HG03103 (cell line): ENCODE measurements around the gene SPAG6.
A peak's percentile ranks its signal among the peaks of the same experiment; 100 is the strongest.
"Not testable (repeated sequence)": the region's sequence is repeated elsewhere in the genome, so short reads cannot be mapped to it uniquely, and the experiment has no call there.

ENCODE experiments used
- ATAC-seq: cut with Tn5 transposase; IDR thresholded peaks from one replicate; pipeline ENCODE4 v1.9.1; 2021; ENCODE audit warnings: low read depth; ENCODE audit not compliant: unreplicated experiment

Gene SPAG6

GRCh38 chr10:22345301-22346095 lies at the start of gene SPAG6:
TSS of gene SPAG6 (plus strand) at chr10:22345496. CDS start at chr10:22345612, 116 bp downstream.
- no peak for ATAC-seq

DNA sequence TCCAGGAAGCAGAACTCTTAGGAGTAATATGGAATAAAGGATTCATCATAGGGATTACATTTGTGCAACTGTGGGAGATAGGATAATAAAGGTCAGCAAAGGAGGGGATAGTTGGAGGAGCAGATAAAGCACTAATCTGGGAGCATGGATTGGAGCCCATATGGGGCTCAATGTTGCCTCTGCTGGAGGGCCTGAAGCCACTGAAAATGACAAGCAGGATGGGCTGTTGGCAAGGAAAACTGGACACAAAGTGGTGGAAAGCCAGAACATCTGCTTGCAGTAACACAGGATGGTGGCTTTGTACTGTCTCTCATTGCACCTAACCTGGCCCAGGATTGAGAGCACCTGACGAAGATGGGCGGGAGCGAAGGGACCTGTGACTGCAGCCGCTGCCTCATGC lies 44.1 kb upstream of the SPAG6 start:
- ATAC-seq = no peak

- ATAC-seq = no peak
Measured at GRCh38 chr10:22303461-22303860, 41.8 kb upstream of the SPAG6 start.

- no peak for ATAC-seq
Measured at GRCh38 chr10:22305721-22306120, 39.6 kb upstream of the SPAG6 start.

DNA sequence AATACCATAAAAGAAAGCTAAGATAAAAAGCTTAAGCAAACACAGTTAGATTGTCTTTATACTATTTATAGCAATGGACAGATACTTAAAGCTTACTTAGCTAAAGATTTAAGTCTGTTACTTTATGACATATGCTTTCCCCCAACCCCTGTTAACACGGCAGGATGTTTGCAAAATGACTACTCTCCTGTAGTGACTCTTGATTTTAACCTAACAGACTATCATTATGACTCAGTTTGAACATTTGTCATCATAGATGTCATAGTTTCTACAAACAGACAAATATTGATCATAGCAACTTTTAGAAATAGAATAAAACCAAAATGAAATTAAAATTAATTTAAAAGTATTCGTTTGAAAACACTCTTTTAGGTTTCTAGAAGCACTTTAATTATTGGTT lies 36.9 kb upstream of the SPAG6 start:
- ATAC-seq = peak; percentile 97

DNA sequence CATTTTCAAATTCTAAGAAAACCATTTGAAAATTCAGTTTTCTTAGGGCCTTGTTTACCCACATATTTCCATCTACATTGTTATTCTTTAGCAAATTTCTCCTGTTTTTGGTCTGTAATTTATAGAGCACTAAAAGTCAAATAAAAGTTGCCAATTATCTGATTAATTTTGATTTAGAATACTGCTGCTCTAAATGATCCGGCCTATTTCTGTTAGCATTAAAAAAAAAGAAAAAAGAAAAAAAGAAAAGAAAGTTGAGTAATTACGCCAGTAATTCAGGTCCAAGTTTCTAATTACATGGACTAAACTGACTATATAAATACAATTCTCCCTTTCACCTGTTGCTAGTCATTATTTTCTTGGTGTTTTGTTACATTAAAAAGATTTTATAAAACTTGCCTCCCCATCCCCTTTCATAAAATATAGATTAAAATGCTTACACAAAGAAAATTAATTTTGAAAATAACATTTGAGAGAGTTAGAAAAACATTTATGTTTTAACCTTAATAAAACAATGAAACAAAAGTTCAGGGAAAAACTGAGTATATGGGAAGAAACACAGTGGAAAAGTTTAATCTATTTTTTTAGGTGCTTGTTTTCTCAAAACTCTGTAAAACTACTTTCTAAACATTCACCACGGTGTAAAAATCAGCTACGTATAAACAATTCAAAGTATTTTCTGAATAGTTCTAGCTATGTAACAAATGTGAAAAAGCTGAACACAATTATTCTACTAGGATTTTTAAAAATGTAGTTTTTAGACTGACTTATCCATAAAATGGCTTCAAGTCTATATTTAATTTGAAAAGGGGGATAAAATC lies 35.9 kb upstream of the SPAG6 start:
- no peak for ATAC-seq

GRCh38 chr10:22310012-22310411 lies 35.3 kb upstream of the SPAG6 start:
- ATAC-seq = not testable (repeated sequence)

GRCh38 chr10:22310928-22311327 lies 34.4 kb upstream of the SPAG6 start:
- no peak for ATAC-seq

DNA sequence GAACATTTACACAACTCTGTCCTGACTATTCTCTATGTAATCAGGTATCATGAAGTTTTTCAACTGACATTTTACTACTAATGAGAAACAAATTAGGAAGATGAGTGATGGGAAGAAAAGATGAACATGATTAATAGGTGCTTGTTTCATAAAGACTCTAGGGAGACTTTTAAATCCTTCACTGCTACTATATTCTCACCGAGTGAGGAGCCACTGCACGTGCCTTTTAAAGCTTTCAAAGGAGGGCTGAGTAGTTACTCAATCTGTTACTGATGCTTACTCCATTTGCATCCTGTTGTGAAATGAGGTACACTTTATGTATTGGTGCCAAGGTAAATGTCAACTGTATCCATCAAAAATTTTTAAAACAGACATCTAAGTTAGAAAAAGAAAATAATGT lies 30.4 kb upstream of the SPAG6 start:
- ATAC-seq = no peak

DNA sequence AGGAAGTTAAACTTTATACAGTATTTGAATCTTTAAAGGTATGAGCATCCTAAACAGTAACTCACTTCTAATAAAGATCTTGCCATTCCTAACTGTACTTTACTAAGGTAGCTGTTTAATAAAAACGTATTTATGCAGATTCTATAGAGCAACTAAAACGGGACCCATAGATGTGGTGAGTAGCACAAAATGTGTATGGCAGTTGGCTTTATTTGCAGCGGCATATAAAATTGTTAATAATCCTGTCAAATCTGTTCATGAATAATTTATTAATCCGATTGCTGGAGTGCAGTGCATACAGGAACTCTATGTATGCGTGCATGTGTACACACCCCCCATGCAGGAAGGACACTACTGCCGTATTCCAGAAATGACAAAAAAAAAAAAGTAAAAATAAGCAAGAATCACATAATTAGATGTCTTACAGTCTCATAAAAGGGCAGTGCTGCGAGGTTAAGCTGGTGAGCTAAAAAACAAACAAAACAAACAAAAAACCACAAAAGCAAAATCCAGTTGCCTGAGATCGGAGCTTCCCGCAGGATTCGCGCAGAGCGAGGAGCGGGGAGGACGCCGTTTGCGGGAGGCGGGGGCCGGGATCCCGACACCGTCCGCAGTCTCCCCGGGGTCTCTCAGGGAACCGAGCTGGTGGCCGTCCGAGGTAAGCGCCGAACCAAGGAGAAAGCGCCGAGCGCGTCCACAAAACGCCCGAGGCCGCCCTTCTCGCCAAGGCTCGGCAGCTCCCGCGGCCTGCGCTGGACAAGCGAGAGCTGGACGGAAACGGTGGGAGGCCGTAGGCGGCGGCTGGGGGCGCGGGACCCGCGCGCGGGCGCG lies 29.6 kb upstream of the SPAG6 start:
- ATAC-seq = peak; percentile 23

GRCh38 chr10:22316286-22317075 lies 28.8 kb upstream of the SPAG6 start, which contains the start of gene COMMD3:
TSS of gene COMMD3 (plus strand) at chr10:22316388. CDS start at chr10:22316418, 30 bp downstream.
- peak; percentile 45 for ATAC-seq

GRCh38 chr10:22317076-22317370 lies 28.3 kb upstream of the SPAG6 start:
- ATAC-seq = peak; percentile 18

DNA sequence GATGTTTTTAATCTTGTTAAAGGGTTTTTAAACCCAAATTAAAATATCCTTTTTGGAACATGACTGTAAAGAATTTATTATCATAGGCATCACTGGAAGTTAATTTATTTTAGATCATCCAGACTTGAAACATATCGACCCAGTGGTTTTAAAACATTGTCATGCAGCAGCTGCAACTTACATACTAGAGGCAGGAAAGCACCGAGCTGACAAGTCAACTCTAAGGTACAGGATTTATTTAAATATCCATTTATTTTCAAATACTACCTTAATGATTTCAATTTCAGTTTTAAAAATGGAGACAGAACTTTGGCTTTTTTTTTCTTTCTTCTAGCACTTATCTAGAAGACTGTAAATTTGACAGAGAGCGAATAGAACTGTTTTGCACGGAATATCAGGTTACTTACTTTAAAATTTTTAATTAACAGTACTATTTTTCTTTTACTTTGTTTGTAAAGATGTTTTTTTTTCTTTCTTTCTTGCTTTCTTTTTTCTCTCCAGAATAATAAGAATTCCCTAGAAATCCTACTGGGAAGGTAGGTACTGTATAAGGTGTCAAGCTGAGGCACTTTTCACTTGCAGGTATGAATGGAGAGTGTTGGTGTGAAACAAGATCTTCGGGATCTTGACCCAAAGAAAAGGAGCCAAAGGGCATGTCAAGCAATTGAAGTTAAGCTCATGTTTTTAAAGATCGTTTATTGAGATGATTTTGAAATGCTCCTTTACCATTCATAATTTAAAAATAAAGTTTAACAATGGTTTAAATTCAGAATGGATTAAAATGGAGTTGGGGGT lies 27.3 kb upstream of the SPAG6 start:
- ATAC-seq = no peak

DNA sequence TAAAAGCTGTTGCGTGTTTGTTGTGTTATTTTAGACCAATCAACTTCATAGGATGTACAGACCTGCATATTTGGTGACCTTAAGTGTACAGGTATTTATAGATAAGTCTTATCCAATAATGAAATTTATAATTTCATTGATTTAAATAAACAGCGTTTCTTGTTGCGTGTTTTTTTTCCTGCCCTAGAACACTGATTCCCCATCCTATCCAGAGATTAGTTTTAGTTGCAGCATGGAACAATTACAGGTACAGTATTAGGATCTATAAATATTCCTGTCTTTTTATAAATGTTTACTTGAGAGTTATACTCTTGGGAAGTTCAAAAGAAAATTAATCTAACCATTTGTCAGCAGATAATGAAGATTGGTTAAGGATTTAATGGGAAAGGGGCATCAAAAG lies 26.5 kb upstream of the SPAG6 start:
- ATAC-seq = no peak

- no peak for ATAC-seq
Measured at GRCh38 chr10:22319547-22319979, 25.7 kb upstream of the SPAG6 start.

GRCh38 chr10:22319980-22320558 lies 25.2 kb upstream of the SPAG6 start:
- no peak for ATAC-seq

DNA sequence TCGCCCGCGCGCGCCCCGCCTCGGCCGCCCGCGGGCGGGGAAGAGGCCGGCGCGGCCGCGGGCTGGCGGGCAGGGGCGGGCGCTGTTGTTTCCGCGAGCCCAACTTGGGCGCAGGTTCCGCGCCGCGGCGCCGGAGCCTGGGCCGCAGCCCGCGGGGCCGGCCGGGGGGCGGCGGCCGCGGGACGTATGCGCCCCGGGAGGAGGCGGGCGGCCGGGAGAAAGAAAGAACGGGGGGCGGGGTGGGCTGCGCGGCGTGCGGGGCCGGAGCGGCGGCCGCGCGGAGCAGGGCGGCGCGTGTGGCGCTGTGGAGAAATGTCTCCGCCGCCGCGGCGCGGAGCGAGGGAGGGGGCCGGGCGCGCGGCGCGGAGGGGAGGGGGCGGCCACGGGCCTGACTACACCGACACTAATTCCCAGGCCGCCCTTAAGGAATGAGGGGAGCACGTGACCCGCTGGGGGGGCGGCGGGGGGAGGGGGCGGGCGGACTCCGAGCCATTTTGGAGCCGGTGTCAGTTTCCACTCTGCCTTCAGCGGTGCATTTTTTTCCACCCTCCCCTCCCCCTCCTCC lies 24.6 kb upstream of the SPAG6 start, which contains the start of gene BMI1:
TSS of gene BMI1 (plus strand) at position 509 of the 565 bp plus-strand sequence. CDS start 5,351 bp downstream, outside the sequence.
- no peak for ATAC-seq

DNA sequence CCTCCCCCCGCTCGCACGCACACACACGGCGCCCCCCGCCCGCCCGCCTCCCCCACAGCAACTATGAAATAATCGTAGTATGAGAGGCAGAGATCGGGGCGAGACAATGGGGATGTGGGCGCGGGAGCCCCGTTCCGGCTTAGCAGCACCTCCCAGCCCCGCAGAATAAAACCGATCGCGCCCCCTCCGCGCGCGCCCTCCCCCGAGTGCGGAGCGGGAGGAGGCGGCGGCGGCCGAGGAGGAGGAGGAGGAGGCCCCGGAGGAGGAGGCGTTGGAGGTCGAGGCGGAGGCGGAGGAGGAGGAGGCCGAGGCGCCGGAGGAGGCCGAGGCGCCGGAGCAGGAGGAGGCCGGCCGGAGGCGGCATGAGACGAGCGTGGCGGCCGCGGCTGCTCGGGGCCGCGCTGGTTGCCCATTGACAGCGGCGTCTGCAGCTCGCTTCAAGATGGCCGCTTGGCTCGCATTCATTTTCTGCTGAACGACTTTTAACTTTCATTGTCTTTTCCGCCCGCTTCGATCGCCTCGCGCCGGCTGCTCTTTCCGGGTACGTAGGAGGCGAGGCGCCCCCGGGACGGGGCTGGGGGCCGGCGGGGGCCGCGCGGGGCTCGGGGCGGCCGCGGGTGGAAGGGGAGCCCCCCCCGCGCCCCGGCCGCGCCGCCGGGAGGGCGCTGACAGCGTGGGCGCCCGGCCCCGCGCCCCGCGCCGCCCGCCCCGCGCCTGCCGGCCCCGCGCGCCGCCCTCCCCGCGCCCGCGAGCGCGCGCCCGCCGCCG lies 24.0 kb upstream of the SPAG6 start:
- ATAC-seq = no peak
